CD4-positive, alpha-beta memory T cell (primary cell): ENCODE results near the gene SAMD14. TPM values are rescaled to one million over a fixed set of nuclear protein-coding genes. Genes with fewer than 3 reads are reported as not detected.

Experiments used
- CTCF ChIA-PET: fragments of 350-600 bp; sonication (Branson Sonifier 250); formaldehyde crosslinking; loops from one replicate; lab custom pipeline; 2021; ENCODE audit warnings: inconsistent platforms; ENCODE audit not compliant: partially characterized antibody; lab: Charles Lee
- POLR2A ChIA-PET: fragments of 350-600 bp; sonication (Branson Sonifier 250); formaldehyde crosslinking; loops from one replicate; lab custom pipeline; 2021; ENCODE audit not compliant: partially characterized antibody; lab: Charles Lee
- DNase-seq, 5 donors: peaks; one replicate each; pipeline versions ENCODE4 v3.0.0 to v3.0.0-alpha.2; 2020 to 2022; ENCODE audit warnings: mixed read lengths in 1 of 5
- H3K27ac ChIP-seq: one replicate; pipeline ENCODE4 v1.7.0; 2013; ENCODE audit warnings: low read depth, low read length
- H3K27me3 ChIP-seq: 2 replicates; pipeline ENCODE4 v1.7.0; 2013; ENCODE audit warnings: mild to moderate bottlenecking, low read length, moderate library complexity; ENCODE audit not compliant: insufficient read depth
- H3K36me3 ChIP-seq: 2 replicates; pipeline ENCODE4 v1.7.0; 2013; ENCODE audit warnings: mild to moderate bottlenecking, low read length, moderate library complexity; ENCODE audit not compliant: insufficient read depth
- H3K4me1 ChIP-seq: 2 replicates; pipeline ENCODE4 v1.7.0; 2013; ENCODE audit warnings: mild to moderate bottlenecking, low read length, moderate library complexity; ENCODE audit not compliant: insufficient read depth
- H3K4me3 ChIP-seq, 2 donors: one replicate each; pipeline ENCODE4 v1.7.0; 2013; ENCODE audit warnings: low read length in 2 of 2, mild to moderate bottlenecking in 1 of 2
- H3K9me3 ChIP-seq, 2 donors: one replicate each; pipeline ENCODE4 v1.7.0; 2013; ENCODE audit warnings: low read length in 2 of 2, control low read depth in 1 of 2; ENCODE audit not compliant: control insufficient read depth in 1 of 2
- H3K27ac Mint-ChIP-seq, 7 donors: one replicate each; pipeline ENCODE4 v1.8.0; 2020 to 2021; ENCODE audit warnings: mixed read lengths in 7 of 7, mild to moderate bottlenecking in 6 of 7, inconsistent platforms in 3 of 7, moderate library complexity in 3 of 7
- H3K27me3 Mint-ChIP-seq, 2 donors: one replicate each; pipeline ENCODE4 v1.8.0; 2020 to 2021; ENCODE audit warnings: mixed read lengths in 2 of 2
- H3K36me3 Mint-ChIP-seq, 2 donors: one replicate each; pipeline ENCODE4 v1.8.0; 2020 to 2021; ENCODE audit warnings: mixed read lengths in 2 of 2, inconsistent platforms in 1 of 2, mild to moderate bottlenecking in 1 of 2
- H3K4me1 Mint-ChIP-seq, 4 donors: one replicate each; pipeline ENCODE4 v1.8.0; 2020 to 2021; ENCODE audit warnings: mixed read lengths in 4 of 4, mild to moderate bottlenecking in 1 of 4
- H3K4me3 Mint-ChIP-seq, 8 donors: one replicate each; pipeline ENCODE4 v1.8.0; 2020 to 2021; ENCODE audit warnings: mixed read lengths in 8 of 8, mild to moderate bottlenecking in 7 of 8, moderate library complexity in 6 of 8, inconsistent platforms in 3 of 8
- H3K9me3 Mint-ChIP-seq, 8 donors: one replicate each; pipeline ENCODE4 v1.8.0; 2020 to 2021; ENCODE audit warnings: mixed read lengths in 8 of 8, mild to moderate bottlenecking in 5 of 8, inconsistent platforms in 3 of 8, moderate library complexity in 1 of 8
- intact Hi-C: fragments of 100-400 bp; cut with micrococcal nuclease; formaldehyde crosslinking; loops from one replicate; pipeline ENCODE4 v1.15.1; 2023
- polyA plus RNA-seq, 2 donors: library from polyadenylated mRNA; unstranded; fragments of 300-500 nt; fragmentation: Illumina TruSeq; gene quantifications; one replicate each; pipeline ENCODE4 v1.2.3, GENCODE V29; 2021
- total RNA-seq, 2 experiments: library from RNA; stranded (reverse); gene quantifications; one replicate each; pipeline ENCODE4 v1.2.3, GENCODE V29; 2021

Gene SAMD14
- total and polyA plus RNA-seq, 4 experiments from 2014 or later: 0.16 to 1.3 (median 0.72) TPM

GRCh38 chr17:50161023-50161910 lies 31.3 kb upstream of the SAMD14 start:
- Histone ChIP-seq H3K27ac (peak overlapping the region; percentile 46), H3K9me3 (no peaks in the 10 kb centered on the region), H3K27me3 (no peaks in the 10 kb centered on the region), H3K4me3 (peak overlapping the region; percentile 76 to 78), H3K4me1 (peaks cover 34% of the 10 kb centered on the region), H3K36me3 (no peaks in the 10 kb centered on the region)
- intact Hi-C loops: loop anchor here (1.0 to 2.0 kb wide), 3 partner anchors 10 to 66 kb away; partner anchors contain the start of gene PDK2
- H3K4me3 Mint-ChIP-seq: peak overlapping the region; percentile 59 to 86 (median 74)
- peaks cover 23 to 53% (median 30%) of the 10 kb centered on the region in 4 donors for H3K4me1 Mint-ChIP-seq
- peak; percentile 92 to 95 (median 93) for DNase-seq
- H3K9me3 Mint-ChIP-seq: no peaks in the 10 kb centered on the region
- no peaks in the 10 kb centered on the region for H3K27me3 Mint-ChIP-seq
- H3K36me3 Mint-ChIP-seq: no peaks in the 10 kb centered on the region
- H3K27ac Mint-ChIP-seq: peak overlapping the region; percentile 45 to 99 (median 93)
- ChIA-PET CTCF (interaction anchor here (0.6 to 2.8 kb wide), 22 partner anchors 8 to 835 kb away, joined by 3 to 118 read pairs (median 8); partner anchors contain the start of genes PPP1R9B and SAMD14), POLR2A (interaction anchor here (0.5 to 2.8 kb wide), 9 partner anchors 12 to 315 kb away, joined by 3 to 102 read pairs (median 6); partner anchors contain the start of genes PPP1R9B and SAMD14)

GRCh38 chr17:50157891-50158290 lies 27.9 kb upstream of the SAMD14 start:
- no peaks in the 10 kb centered on the region for H3K9me3 ChIP-seq
- H3K27me3 ChIP-seq: no peaks in the 10 kb centered on the region
- no peaks in the 10 kb centered on the region for H3K9me3 Mint-ChIP-seq
- H3K4me1 ChIP-seq: peaks cover 48% of the 10 kb centered on the region
- H3K27me3 Mint-ChIP-seq: no peaks in the 10 kb centered on the region
- DNase-seq: peak in 1 of 5 donors; percentile 34
- CTCF ChIA-PET: interaction anchor here (0.7 to 1.5 kb wide), 8 partner anchors 8 to 41 kb away, joined by 3 to 8 read pairs (median 4); no protein-coding TSS in a partner anchor
- peak overlapping the region in 5 of 7 donors; percentile 9 to 80 (median 74) for H3K27ac Mint-ChIP-seq
- POLR2A ChIA-PET: interaction anchor here (0.8 to 2.2 kb wide), 6 partner anchors 9 to 22 kb away, joined by 3 to 13 read pairs (median 5); no protein-coding TSS in a partner anchor
- intact Hi-C loops: no loop called here
- no peaks in the 10 kb centered on the region for H3K36me3 Mint-ChIP-seq
- H3K4me1 Mint-ChIP-seq: peaks cover 25 to 54% (median 40%) of the 10 kb centered on the region in 4 donors
- H3K27ac ChIP-seq: no peak overlapping the region
- no peaks in the 10 kb centered on the region for H3K36me3 ChIP-seq
- no peak overlapping the region for H3K4me3 ChIP-seq
- H3K4me3 Mint-ChIP-seq: peak overlapping the region in 3 of 8 donors; percentile 12 to 40 (median 28)

- POLR2A ChIA-PET: interaction anchor here (0.6 to 2.3 kb wide), 2 partner anchors 10 to 16 kb away, joined by 3 to 9 read pairs; no protein-coding TSS in a partner anchor
Measured at GRCh38 chr17:50155115-50155819, 25.3 kb upstream of the SAMD14 start.

GRCh38 chr17:50154604-50155003 lies 24.6 kb upstream of the SAMD14 start:
- ChIA-PET POLR2A (interaction anchor here (0.6 to 2.3 kb wide), 3 partner anchors 9 to 15 kb away, joined by 3 to 9 read pairs (median 3); no protein-coding TSS in a partner anchor), CTCF (interaction anchor here (1.0 to 1.7 kb wide), 4 partner anchors 11 to 60 kb away, joined by 3 to 7 read pairs (median 4); no protein-coding TSS in a partner anchor)
- Histone ChIP-seq H3K27ac (no peak overlapping the region), H3K4me1 (peaks cover 43% of the 10 kb centered on the region), H3K36me3 (no peaks in the 10 kb centered on the region), H3K27me3 (no peaks in the 10 kb centered on the region), H3K4me3 (no peak overlapping the region), H3K9me3 (no peaks in the 10 kb centered on the region)
- Mint-ChIP-seq H3K27me3 (no peaks in the 10 kb centered on the region), H3K4me3 (no peak overlapping the region), H3K27ac (peak overlapping the region; percentile 47 to 82 (median 59)), H3K4me1 (peaks cover 16 to 46% (median 31%) of the 10 kb centered on the region in 4 donors), H3K36me3 (peaks cover 0 to 10% of the 10 kb centered on the region in 2 donors), H3K9me3 (no peaks in the 10 kb centered on the region)
- DNase-seq: no peak
- intact Hi-C loops: no loop called here

More at GRCh38 chr17:50155115-50155819, 25.3 kb upstream of the SAMD14 start:
- H3K36me3 Mint-ChIP-seq: peaks cover 0 to 10% of the 10 kb centered on the region in 2 donors
- Histone ChIP-seq H3K4me3 (no peak overlapping the region), H3K27me3 (no peaks in the 10 kb centered on the region), H3K9me3 (no peaks in the 10 kb centered on the region), H3K36me3 (no peaks in the 10 kb centered on the region), H3K4me1 (peaks cover 43% of the 10 kb centered on the region), H3K27ac (no peak overlapping the region)
- DNase-seq: no peak
- no peaks in the 10 kb centered on the region for H3K9me3 Mint-ChIP-seq
- no peak overlapping the region for H3K4me3 Mint-ChIP-seq
- H3K4me1 Mint-ChIP-seq: peaks cover 16 to 49% (median 31%) of the 10 kb centered on the region in 4 donors
- intact Hi-C loops: no loop called here
- CTCF ChIA-PET: interaction anchor here (1.0 to 1.7 kb wide), 5 partner anchors 9 to 61 kb away, joined by 3 to 7 read pairs (median 5); no protein-coding TSS in a partner anchor
- H3K27ac Mint-ChIP-seq: peak overlapping the region in 1 of 7 donors; percentile 52
- H3K27me3 Mint-ChIP-seq: no peaks in the 10 kb centered on the region

GRCh38 chr17:50153650-50154575 lies 24.0 kb upstream of the SAMD14 start:
- intact Hi-C loops: no loop called here
- Mint-ChIP-seq H3K9me3 (no peaks in the 10 kb centered on the region), H3K27ac (peak overlapping the region; percentile 47 to 98 (median 59)), H3K27me3 (no peaks in the 10 kb centered on the region), H3K4me1 (peaks cover 16 to 46% (median 31%) of the 10 kb centered on the region in 4 donors), H3K4me3 (peak overlapping the region in 1 of 8 donors; percentile 23), H3K36me3 (peaks cover 0 to 10% of the 10 kb centered on the region in 2 donors)
- Histone ChIP-seq H3K9me3 (no peaks in the 10 kb centered on the region), H3K4me1 (peaks cover 43% of the 10 kb centered on the region), H3K4me3 (no peak overlapping the region), H3K27ac (no peak overlapping the region), H3K36me3 (no peaks in the 10 kb centered on the region), H3K27me3 (no peaks in the 10 kb centered on the region)
- DNase-seq: peak in 1 of 5 donors; percentile 35
- ChIA-PET POLR2A (interaction anchor here (0.6 to 2.3 kb wide), 2 partner anchors 14 to 16 kb away, joined by 3 to 9 read pairs; no protein-coding TSS in a partner anchor), CTCF (interaction anchor here (1.1 to 6.4 kb wide), 6 partner anchors 7 to 60 kb away, joined by 3 to 72 read pairs (median 6); no protein-coding TSS in a partner anchor)
